ENCODE results near the gene TFDP1.

The TFDP1 gene

GRCh38 chr13:113666951-113667701, 82.6 kb downstream of the TFDP1 start, which contains the start of gene GRK1:
Gene GRK1 (plus strand): TSS chr13:113667219. CDS start chr13:113667387, 168 bp downstream.
- no peak for DNase-seq

DNA sequence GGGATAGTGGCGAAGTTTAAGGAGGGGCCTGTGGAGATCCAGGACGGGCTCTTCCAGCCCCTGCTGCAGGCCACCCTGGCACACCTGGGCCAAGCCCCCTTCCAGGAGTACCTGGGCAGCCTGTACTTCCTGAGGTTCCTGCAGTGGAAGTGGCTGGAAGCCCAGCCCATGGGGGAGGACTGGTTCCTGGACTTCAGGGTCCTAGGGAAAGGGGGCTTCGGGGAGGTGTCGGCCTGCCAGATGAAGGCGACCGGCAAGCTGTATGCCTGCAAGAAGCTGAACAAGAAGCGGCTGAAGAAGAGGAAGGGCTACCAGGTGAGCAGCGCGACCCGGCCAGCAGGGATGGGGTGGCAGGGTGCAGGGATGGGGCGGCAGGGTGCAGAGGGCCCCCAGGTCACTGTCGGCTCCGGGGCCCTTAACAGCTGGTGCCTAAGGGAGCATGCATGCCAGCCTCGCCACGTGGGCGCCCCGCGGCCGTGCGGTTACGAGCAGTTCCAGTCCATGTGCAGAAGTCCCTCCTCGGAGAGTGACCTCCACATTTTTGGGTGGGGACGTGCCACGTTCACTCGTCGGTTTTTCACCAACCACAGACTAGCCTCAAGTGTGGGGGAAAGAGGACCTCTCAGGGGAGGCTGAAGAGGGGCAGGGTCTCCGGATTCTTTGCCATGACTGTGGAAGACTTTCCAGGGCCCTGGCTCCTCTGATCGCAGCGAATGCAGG, 83.4 kb downstream of the TFDP1 start:
- no peak for DNase-seq

DNA sequence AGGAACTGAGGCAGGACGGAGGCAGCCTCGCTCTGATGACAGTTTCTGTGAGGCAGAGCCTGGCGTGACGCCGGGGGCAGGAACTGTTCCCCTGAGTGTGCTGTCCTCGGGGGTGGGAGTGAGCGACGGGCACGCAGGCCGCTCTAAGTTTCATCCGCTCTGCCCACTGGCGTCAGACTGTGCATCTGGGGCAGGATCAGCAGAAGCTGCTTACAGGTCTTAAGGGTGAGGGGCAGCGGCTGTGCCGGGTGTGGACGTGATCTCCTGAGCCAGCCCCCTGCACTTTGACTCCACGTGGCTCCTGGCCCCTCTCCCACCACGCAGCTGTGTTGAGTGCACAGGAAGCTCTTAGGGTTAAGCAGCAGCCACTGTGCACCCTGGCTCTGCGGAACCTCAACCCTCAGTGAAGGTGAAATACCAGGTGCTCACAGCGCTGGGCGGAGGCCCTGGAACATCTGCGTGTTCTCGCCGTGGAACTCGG, 84.0 kb downstream of the TFDP1 start:
- DNase-seq, result no peak

DNA sequence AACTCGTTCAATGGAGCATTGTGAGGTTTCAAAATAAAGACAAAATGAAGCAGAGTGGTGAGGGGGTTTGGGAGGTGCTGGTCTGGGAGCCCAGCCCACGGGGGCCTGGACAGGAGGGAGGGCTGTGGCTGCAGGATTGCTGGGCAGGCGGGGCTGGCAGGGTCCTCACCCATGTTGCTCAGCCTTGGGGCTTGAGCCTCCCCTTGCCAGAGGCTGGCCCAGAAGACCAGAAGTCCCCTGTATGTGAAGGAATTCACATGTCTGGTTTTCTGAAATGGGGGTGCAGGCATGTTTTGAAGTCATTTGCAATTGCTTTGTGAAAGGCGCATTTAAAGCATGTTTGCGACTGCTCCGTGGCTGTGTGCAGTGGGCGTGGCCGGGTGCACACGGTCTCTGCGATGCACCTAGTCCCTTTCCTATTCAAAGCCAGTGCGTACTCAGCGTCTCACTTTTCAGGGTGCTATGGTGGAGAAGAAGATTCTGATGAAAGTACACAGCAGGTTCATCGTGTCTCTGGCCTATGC, 84.7 kb downstream of the TFDP1 start:
- no peak for DNase-seq

DNA sequence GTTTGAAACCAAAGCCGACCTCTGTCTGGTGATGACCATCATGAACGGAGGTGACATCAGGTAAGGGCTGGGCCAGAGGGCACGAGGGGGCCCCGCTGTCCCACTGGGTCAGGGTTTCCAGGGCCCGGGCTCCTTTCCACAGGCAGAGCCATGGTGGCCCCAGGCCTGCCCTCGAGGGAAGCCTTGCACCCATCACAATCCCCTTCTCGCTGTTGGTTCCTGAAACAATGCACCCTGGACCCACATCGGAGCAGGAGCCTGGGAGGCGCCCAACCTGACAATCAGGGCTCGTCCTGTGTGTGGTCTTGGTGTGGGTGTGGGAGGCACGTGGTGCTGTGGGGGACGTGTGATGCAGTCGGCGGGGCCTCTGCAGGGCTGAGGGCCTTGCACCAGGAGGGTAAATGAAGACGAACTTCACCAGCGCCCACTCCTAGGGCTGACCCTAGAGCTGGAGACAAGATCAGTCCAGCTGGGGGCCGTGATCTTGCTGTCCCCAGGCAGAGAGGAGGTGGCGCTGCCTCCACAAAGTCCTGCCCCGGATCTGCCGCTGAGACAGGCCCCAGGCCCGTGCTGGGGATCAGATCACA, 85.3 kb downstream of the TFDP1 start:
- no peak for DNase-seq

GRCh38 chr13:113670541-113670940, 86.0 kb downstream of the TFDP1 start:
- DNase-seq, result no peak

DNA sequence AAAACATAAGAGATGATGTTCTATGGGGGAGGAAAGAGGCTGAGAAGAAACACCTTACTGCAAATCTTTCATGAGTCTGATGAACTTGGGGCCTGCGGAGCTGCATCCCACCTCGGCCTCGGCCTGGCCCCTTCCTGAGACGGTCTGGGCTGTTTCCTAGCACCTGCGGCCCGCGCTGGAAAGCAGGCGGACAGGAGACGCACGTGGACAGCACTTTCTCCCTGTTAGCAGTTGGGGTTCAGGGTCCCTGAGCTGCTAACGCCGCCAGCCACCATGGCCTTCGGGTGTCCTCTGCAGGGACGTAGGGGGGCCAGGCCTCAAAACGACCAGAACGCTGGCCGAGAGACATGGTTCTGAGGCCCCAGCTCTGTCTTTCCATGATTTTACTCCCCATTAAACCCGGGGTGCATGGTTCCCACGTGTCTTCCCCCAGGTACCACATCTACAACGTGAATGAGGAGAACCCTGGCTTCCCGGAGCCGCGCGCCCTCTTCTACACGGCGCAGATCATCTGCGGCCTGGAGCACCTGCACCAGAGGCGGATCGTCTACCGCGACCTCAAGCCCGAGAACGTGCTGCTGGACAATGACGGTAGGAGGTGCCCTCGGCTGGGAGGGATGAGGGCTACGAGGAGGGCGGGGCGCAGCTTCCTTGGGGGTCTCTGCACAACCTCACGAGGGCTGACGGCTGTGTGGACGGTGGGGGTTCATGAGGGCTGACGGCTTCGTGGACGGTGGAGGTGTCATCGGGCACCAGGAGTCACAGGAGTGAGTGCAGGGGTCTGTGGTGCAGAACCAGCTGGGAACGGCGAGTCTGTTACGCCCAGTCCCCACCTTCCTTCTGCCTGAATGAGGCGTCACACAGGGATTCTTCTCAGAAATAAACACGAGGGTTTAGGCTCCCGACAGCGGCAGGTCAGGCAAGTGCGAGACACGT, 86.8 kb downstream of the TFDP1 start:
- DNase-seq, result no peak

DNA sequence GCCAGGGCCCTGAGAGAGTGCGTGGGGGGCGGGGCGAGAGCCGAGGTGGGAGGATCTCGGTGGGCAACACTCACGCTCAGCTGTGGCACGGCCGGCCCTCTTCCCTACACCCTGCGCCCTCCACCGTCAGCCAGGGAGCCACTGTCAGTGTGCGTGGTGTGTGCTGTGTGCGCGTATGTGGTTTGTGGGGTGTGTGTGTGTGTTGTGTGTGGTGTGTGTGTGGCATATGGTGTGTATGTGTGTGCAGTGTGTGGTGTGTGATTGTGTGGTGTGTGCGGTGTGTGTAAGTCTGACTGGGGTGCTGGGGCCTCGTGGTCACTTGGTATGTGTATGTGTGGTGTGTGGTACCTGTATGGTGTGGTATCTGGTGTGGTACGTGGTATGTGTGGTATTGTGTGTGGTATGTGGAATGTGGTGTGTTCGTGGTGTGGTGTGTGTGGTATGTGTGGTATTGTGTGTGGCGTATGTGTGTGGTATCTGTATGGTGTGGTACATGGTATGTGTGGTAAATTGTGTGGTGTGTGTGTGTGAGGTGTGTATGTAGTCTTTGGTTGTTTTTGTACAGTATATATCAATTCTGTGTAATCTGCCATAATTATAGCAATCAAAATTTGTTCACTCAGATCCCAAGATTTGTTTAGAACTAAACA, 87.6 kb downstream of the TFDP1 start:
- DNase-seq, result peak; percentile 19

Measured in fibroblast of skin of abdomen (primary cell).